ENCODE measurements around the gene SOX9.
"Not testable (repeated sequence)": the region's sequence is repeated elsewhere in the genome, so short reads cannot be mapped to it uniquely, and the experiment has no call there.

The SOX9 gene

DNA sequence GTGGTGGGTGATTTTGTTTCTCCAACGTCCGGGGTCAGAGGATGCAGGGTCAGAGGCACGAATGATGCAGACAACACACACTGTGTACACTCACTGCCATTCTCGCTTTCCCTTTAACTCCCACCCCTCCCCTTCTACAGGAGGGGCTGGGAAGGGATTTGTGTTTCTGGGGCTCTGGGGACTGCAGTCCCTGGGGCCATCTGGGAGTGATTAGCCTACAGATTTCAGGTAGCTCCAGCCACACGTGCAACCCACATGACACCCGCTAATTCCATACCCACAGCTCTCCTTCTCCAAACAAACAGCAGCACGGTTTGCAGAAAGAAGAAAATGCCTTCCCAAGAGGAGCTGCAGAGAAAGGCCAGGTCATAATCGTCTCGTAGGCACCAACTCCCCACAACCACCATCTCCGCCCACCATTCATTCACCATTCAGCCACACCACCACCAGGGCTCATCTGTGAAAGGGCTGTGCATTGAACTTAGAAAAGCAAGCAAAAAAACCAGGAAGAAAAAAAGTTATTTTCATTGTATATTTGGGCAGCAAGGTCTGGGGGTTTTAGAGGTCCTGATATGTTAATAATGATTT, 9.4 kb upstream of the SOX9 start:
- DNase-seq (ENCODE audit: low read depth) = no peak

DNA sequence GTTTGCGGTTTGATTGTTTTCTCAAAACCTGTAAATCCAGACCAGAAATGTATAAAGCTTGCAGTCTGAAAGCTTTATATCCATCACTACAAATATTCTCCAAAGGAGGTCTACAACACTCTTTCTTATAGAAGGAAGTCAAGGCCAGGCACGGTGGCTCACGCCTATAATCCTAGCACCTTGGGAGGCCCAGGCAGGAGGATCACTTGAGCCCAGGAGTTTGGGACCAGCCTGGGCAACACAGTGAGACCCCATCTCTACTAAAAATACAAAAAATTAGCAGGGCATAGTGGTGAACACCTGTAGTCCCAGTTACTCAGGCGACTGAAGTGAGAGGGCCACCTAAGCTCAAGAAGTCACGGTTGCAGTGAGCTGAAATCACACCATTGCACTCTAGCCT, 8.9 kb upstream of the SOX9 start:
- DNase-seq (ENCODE audit: low read depth) = not testable (repeated sequence)

- DNase-seq (ENCODE audit: low read depth) = no peak
Measured at GRCh38 chr17:72113751-72114150, 7.1 kb upstream of the SOX9 start.

DNA sequence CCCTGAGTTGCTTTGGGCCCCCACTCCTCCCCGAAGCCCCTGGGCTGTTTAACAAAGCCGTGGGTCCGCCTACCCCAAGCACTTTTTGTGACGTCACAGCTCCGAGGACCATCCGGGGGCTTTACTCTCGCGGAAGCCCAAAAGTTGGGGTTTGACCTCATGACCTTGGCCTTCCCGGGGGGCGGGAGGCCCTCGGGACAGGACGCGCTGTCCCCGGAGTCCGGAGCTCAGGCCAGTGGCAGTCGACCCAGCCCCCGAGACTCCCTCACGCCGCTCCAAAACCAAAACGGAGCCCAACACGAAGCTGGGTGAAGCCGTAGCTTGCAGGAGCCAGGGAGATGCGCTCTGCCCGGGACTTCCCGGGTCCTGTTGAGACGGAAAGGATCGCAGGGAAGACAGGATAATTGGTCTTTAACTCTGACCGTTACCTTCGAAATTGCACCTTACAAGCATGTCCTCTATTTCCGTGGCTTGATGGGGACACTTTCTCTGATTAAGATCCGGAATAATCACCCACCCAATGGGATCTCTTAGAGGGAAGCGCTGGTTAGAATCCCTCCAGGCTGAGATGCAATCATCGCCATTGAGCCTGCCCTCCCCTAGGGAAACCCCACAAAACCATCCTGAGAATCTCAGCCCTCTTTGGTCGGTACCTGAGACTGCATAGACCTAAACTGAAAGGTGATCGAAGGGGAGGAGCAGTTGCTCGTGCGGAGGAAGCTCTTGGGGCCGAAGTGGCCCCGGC, 4.9 kb upstream of the SOX9 start:
- DNase-seq (ENCODE audit: low read depth) = no peak

- no peak for DNase-seq (ENCODE audit: low read depth)
Measured at GRCh38 chr17:72116661-72117521, 3.9 kb upstream of the SOX9 start.

DNA sequence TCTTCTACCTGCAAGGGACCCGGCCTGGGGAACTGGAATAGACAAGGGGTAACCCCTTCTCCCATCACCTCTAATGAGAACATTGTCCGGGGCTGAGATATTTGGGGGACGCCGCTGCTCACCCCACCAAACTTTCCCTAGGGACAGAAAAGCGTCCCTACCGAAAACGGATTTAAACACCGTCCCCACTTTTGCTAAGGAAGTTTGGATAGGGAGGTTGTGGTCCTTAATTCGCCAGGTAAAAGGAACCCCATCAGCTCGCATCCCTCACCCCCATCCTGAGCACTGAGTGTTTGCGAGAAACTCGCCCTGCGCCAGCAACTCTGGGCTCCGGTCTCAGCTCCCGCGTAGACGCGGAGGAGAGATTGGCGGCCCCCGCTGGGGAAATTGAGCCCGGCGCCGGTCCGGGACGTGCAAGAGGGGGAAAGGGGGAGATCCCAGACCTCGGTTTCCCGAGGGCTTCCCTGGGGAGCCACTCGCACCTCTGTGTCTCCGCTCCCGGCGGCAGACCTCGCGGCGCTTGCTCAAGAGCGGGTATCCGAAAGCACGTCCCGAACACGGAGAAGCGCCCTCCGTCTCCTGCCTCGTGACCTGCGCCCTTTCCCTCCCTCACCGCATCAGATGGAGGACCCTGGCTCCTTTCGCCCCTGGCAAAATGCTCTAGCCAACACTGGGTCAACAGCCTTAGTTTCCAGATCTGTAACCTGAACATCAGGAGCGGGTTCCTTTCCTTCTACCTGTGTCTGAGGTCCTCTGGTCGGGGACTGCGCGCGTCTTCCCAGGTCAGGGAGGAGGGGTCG, 3.1 kb upstream of the SOX9 start:
- no peak for DNase-seq (ENCODE audit: low read depth)

GRCh38 chr17:72118335-72119076, 2.3 kb upstream of the SOX9 start:
- no peak for DNase-seq (ENCODE audit: low read depth)

GRCh38 chr17:72119077-72119872, 1.5 kb upstream of the SOX9 start:
- no peak for DNase-seq (ENCODE audit: low read depth)

DNA sequence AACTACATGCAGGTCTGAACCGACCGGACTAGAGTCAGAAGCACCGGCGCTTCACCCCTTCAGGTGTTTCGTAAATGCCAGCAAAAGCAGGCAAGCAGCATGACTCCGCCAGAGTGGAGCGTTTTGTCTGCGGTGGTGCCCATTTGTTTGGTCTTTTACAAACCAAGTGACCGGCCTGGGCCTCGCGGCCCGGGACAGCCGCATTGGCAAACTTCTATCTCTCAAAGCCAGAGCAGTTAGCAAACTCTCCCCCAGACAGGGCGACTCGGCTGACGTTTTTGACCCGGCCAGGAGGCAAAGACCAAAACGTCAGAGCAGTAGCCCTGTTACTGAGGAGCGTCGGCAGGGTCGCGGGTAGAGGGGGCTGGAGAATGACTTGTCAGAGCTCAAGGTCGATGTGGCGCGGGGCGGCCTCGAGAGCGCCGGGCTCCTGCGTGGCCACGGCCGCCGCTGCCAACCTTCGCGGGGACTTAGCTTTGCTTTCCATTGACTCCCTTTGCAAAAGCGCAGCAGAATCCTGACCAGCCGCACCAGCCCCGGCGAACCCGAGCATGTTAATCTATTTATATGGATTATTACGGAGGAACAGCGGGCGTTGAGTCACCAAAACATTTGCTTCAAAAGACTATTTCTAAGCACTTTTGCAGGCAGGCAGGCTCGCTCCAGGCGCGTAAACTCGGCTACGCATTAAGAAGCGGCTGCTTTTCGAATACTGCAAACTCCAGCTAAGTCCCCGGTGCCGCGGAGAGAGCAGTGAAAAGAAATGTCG, 763 bp upstream of the SOX9 start:
- no peak for DNase-seq (ENCODE audit: low read depth)

DNA sequence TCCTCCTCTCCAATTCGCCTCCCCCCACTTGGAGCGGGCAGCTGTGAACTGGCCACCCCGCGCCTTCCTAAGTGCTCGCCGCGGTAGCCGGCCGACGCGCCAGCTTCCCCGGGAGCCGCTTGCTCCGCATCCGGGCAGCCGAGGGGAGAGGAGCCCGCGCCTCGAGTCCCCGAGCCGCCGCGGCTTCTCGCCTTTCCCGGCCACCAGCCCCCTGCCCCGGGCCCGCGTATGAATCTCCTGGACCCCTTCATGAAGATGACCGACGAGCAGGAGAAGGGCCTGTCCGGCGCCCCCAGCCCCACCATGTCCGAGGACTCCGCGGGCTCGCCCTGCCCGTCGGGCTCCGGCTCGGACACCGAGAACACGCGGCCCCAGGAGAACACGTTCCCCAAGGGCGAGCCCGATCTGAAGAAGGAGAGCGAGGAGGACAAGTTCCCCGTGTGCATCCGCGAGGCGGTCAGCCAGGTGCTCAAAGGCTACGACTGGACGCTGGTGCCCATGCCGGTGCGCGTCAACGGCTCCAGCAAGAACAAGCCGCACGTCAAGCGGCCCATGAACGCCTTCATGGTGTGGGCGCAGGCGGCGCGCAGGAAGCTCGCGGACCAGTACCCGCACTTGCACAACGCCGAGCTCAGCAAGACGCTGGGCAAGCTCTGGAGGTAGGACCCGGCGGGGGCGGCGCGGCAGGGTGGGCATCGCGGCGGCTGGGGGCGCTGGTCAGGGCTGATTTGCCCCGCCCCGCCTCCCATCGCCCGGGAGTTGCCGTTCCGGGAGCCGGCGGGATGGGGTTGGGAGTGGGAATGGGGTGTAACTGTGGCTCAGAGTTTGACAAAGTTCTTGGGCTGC, 567 bp downstream of the SOX9 start:
- no peak for DNase-seq (ENCODE audit: low read depth)

DNA sequence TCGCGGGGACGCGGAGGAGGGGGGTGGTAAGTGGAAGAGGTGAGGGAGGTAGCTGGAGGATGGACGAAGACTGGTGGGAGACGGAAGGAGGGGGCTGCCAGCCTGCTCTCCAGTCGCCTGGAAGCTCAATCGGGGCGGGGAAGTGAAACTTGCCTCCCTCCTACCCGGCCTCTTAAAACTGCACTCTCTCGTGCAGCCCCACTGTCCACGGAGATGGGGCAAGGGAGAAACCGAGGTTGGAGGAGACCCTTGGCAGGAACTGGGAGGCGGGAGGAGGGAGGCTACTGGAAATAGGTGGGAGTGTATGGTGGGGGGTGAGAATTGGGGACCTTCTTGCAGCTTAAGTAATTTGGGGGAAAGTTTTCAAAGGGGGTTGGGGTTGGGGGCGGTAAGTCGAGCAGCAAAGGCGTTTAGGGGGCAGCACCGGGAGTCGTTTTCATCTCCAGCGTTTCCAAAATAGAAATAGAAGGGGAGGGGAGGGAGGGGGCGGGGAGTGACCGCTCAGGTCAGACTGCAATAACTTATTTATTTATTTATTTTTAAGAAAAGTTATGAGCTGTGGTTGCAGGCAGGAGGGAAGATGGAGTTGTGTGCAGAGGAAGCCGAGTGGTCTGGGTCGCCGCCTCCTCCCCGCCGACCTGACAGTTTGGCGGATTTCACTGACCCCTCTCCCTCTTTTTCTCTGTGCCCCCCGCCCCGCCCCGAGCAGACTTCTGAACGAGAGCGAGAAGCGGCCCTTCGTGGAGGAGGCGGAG, 1.4 kb downstream of the SOX9 start:
- DNase-seq (ENCODE audit: low read depth) = no peak

DNA sequence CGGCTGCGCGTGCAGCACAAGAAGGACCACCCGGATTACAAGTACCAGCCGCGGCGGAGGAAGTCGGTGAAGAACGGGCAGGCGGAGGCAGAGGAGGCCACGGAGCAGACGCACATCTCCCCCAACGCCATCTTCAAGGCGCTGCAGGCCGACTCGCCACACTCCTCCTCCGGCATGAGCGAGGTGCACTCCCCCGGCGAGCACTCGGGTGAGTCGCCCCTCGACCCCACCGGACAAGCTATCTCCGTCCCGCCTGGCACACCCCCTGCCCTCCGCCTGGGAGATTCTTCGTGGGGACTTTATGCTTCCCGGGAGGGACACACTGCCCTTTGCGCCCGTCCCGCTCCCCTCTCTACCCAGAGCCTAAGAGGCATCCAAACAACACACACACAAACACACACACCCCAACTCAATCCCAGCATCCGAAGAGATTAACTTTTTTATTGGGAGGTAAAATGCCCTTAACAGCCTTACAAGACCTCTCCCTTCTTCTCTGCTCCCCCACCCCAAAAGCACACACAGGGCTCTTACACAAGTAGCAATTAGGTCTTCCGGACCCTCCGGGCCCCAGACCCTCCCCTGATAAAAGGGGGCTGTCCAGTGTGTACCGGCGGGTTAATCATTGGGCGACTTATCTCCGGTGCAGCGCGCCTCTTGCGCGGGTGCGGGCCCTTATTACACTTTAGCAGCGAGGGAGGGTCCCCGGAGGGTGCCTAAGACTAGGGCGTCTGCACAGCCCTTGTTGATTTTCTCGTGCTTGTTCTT, 2.1 kb downstream of the SOX9 start:
- no peak for DNase-seq (ENCODE audit: low read depth)

- no peak for DNase-seq (ENCODE audit: low read depth)
Measured at GRCh38 chr17:72123530-72124437, 3.0 kb downstream of the SOX9 start.

- DNase-seq (ENCODE audit: low read depth) = no peak
Measured at GRCh38 chr17:72124438-72124775, 3.6 kb downstream of the SOX9 start.

DNA sequence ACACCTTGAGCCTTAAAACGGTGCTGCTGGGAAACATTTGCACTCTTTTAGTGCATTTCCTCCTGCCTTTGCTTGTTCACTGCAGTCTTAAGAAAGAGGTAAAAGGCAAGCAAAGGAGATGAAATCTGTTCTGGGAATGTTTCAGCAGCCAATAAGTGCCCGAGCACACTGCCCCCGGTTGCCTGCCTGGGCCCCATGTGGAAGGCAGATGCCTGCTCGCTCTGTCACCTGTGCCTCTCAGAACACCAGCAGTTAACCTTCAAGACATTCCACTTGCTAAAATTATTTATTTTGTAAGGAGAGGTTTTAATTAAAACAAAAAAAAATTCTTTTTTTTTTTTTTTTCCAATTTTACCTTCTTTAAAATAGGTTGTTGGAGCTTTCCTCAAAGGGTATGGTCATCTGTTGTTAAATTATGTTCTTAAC, 4.4 kb downstream of the SOX9 start:
- DNase-seq (ENCODE audit: low read depth) = no peak

GRCh38 chr17:72125742-72126141, 4.9 kb downstream of the SOX9 start:
- no peak for DNase-seq (ENCODE audit: low read depth)

Measured in activated T-cell treated with anti-CD3 and anti-CD28 coated beads for 1 hour (primary cell).